ENCODE results near the gene SLC10A3.

The SLC10A3 gene

DNA sequence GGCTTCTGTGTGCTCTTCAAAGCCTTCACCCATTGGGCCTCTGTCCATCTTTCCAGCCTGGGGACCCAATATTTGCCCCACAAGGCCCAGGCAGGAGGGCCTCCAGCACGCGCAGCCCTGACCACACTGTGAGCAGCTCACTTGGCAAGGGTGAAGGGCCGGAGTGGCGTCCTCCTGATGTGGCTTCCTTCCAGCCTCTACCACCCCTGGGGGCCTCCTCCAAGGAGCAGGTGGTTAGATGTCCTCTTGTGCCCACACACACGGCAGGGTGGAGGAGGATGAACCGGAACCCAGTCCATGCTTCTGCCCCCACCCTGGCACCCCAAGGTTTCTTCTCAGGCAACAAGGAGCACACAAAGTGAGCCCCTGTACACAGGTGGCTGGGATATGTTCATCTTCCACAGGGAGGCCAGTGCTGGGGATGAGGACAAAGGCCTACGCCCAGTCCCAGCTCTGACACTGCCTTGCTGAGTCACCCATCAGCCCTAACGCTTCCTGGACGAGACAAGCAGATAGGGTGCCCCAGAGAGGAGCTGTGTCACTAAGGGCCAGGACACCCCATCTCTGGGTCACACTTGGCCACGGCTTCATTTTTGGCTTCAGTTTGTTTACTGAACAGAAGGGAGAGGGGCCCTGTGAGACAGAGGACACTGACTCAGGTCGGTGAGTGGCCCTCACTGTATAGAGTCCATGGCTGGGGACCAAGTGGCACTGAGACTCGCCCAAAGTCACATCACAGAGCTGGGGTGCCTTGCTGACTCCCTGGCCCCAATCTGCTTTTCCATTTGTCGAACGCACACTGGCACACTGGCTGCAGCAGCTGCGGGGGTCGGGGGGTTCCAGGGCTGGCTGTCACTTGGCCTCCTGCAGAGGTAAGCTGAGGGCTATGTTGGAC, 5.9 kb downstream of the SLC10A3 start:
- DNase-seq: no peak
- H3K27ac ChIP-seq: no peak overlapping the region
- peaks cover 2% of the 10 kb centered on the region for H3K27me3 ChIP-seq (ENCODE audit: insufficient read depth, low read depth, severe bottlenecking)
- H3K36me3 ChIP-seq: peaks cover 29% of the 10 kb centered on the region
- H3K9me3 ChIP-seq (ENCODE audit: severe bottlenecking): peaks cover under 1% of the 10 kb centered on the region
- no peak overlapping the region for H3K4me3 ChIP-seq (ENCODE audit: low read depth, low read length)
- TF ChIP-seq, protein P1, sequence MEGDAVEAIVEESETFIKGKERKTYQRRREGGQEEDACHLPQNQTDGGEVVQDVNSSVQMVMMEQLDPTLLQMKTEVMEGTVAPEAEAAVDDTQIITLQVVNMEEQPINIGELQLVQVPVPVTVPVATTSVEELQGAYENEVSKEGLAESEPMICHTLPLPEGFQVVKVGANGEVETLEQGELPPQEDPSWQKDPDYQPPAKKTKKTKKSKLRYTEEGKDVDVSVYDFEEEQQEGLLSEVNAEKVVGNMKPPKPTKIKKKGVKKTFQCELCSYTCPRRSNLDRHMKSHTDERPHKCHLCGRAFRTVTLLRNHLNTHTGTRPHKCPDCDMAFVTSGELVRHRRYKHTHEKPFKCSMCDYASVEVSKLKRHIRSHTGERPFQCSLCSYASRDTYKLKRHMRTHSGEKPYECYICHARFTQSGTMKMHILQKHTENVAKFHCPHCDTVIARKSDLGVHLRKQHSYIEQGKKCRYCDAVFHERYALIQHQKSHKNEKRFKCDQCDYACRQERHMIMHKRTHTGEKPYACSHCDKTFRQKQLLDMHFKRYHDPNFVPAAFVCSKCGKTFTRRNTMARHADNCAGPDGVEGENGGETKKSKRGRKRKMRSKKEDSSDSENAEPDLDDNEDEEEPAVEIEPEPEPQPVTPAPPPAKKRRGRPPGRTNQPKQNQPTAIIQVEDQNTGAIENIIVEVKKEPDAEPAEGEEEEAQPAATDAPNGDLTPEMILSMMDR (IDR thresholded peaks at IDR 0.05; ENCODE audit: low read depth, low read length): no peak

DNA sequence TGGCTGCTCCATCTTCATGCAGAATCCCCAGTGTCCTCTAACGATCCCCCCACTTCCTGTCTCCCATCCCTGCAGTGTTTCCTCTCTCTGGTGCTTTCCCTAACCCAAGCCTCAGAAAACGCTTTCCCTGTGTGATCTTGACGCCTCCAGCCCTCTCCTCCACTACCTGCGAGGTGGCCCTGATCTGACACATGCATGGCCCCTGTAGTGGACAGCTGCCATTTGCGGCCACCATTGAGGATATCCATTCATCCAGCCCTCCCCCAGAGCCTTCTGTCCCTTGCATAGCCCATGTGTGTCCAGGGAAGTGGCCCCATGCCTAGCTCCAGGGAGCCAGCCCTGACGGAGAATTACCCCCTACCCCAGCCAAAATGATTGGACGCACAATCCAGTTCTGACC, 7.1 kb downstream of the SLC10A3 start:
- peaks cover 28% of the 10 kb centered on the region for H3K36me3 ChIP-seq
- H3K27ac ChIP-seq: no peak overlapping the region
- TF ChIP-seq, protein P1 (IDR thresholded peaks at IDR 0.05; ENCODE audit: low read depth, low read length): no peak
- no peak for DNase-seq
- peaks cover 8% of the 10 kb centered on the region for H3K9me3 ChIP-seq (ENCODE audit: severe bottlenecking)
- H3K27me3 ChIP-seq (ENCODE audit: insufficient read depth, low read depth, severe bottlenecking): peaks cover 3% of the 10 kb centered on the region
- no peak overlapping the region for H3K4me3 ChIP-seq (ENCODE audit: low read depth, low read length)

GRCh38 chrX:154482786-154483185, 7.6 kb downstream of the SLC10A3 start:
- TF ChIP-seq, protein P1 (IDR thresholded peaks at IDR 0.05; ENCODE audit: low read depth, low read length): no peak
- DNase-seq: no peak
- Histone ChIP-seq H3K36me3 (peaks cover 25% of the 10 kb centered on the region), H3K9me3 (ENCODE audit: severe bottlenecking) (peaks cover 8% of the 10 kb centered on the region), H3K27me3 (ENCODE audit: insufficient read depth, low read depth, severe bottlenecking) (peaks cover 3% of the 10 kb centered on the region), H3K27ac (no peak overlapping the region), H3K4me3 (ENCODE audit: low read depth, low read length) (no peak overlapping the region)

- H3K27ac ChIP-seq: no peak overlapping the region
- no peak overlapping the region for H3K4me3 ChIP-seq (ENCODE audit: low read depth, low read length)
- peaks cover 7% of the 10 kb centered on the region for H3K27me3 ChIP-seq (ENCODE audit: insufficient read depth, low read depth, severe bottlenecking)
- DNase-seq: no peak
- peaks cover 21% of the 10 kb centered on the region for H3K36me3 ChIP-seq
- TF ChIP-seq, protein P1 (IDR thresholded peaks at IDR 0.05; ENCODE audit: low read depth, low read length): 0 out of 2 replicates have a peak, but pooled peaks have one; percentile 3
- peaks cover 8% of the 10 kb centered on the region for H3K9me3 ChIP-seq (ENCODE audit: severe bottlenecking)
Observed at GRCh38 chrX:154481911-154482601, 8.4 kb downstream of the SLC10A3 start.

GRCh38 chrX:154481195-154481594, 9.2 kb downstream of the SLC10A3 start:
- peaks cover 8% of the 10 kb centered on the region for H3K9me3 ChIP-seq (ENCODE audit: severe bottlenecking)
- DNase-seq: no peak
- H3K36me3 ChIP-seq: peaks cover 21% of the 10 kb centered on the region
- TF ChIP-seq, protein P1 (IDR thresholded peaks at IDR 0.05; ENCODE audit: low read depth, low read length): no peak
- no peak overlapping the region for H3K4me3 ChIP-seq (ENCODE audit: low read depth, low read length)
- peaks cover 7% of the 10 kb centered on the region for H3K27me3 ChIP-seq (ENCODE audit: insufficient read depth, low read depth, severe bottlenecking)
- no peak overlapping the region for H3K27ac ChIP-seq

Data from WERI-Rb-1 (cell line).